Stimulated activated CD4-positive, alpha-beta T cell treated with anti-CD3 and anti-CD28 coated beads, Interleukin-15, amount 100 ng/mL, for 1 hour (primary cell): ENCODE results near the gene EMC7.
A peak's percentile ranks its signal among the peaks of the same experiment; 100 is the strongest.

ENCODE experiments used
- DNase-seq, 2 donors: peaks; one replicate each; pipeline ENCODE4 v3.0.0-alpha.2; 2020; ENCODE audit warnings: low read depth in 1 of 2, low spot score in 1 of 2

Gene EMC7

DNA sequence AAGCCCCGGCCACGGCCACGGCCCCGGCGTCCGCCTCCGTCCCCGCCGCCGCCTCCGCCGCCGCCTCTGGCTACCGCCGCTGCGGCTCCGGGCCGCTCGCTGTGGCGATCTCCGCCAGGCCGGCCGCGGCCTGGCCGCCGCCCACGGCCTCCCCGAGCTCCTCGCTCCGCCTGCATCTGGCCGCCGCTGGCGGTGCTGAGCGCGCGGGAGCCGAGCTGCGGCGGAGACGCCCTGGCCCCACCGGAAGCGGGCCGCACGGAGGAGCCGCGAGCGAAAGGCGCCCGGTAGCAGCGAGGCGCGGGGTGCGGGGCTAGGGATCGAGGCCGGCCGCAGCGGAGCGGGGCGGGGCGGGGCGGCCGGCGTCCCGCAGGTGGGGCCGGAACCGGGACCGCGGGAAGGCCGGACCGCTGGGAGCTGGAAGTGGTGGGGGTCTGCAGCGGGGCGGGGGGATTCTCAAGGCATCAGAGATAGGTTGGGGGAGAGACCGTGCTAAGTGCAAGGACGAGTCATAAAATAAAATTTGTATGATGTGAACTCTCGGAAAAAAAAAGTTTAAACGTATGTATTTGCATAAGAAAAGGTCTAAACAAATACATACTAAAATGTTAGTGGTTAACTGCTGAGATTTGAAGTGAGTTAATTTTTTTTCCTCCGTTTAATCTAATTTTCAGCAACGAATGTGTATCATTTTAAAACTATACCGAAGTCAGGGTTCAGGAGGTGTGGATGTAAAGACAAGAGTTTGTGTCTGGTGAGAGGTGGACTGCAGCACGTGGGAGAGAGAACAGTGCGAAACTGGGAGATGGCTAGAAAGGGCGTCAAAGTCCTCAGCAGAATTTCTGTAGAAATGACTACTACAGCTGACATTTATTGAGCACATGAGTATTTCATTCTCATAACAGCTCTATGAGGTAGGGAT is 62.5 kb downstream of the EMC7 start, which contains the start of gene AVEN:
Gene AVEN (minus strand): TSS at position 334 of the 919 bp plus-strand sequence. CDS start 158 bp downstream, at position 176.
- DNase-seq: peak; percentile 34 to 49

- DNase-seq: peak; percentile 52 to 65
Measured at GRCh38 chr15:34038023-34038870, 63.4 kb downstream of the EMC7 start.
